ENCODE measurements around the gene REPS1. TPM values are rescaled to one million over a fixed set of nuclear protein-coding genes. Genes with fewer than 3 reads are reported as not detected.

REPS1 gene
- total RNA-seq, 1 experiment from 2014 or later: 27.4 TPM

- no peaks in the 10 kb centered on the region for H3K27me3 ChIP-seq (ENCODE audit: low read length)
- intact Hi-C loops (cut with micrococcal nuclease): loop anchor here (5.0 kb wide), 1 partner anchor 154 kb away; no protein-coding TSS in a partner anchor
- peak overlapping the region; percentile 85 for H3K27ac ChIP-seq (ENCODE audit: low read length)
- ChIA-PET CTCF (interaction anchor here (0.6 kb wide), 1 partner anchor 155 kb away, joined by 7 read pairs; no protein-coding TSS in a partner anchor), POLR2A (ENCODE audit: unreplicated experiment) (no interaction called here)
- DNase-seq (peak; percentile 81), ATAC-seq (peak; percentile 72)
- no peak overlapping the region for H3K4me3 ChIP-seq (ENCODE audit: low read length)
- H4K20me1 ChIP-seq (ENCODE audit: low read length): peaks cover 19% of the 10 kb centered on the region
- H3F3A ChIP-seq (ENCODE audit: low read length, unreplicated experiment): peaks cover 11% of the 10 kb centered on the region
- H3K9me3 ChIP-seq (ENCODE audit: low read length): no peaks in the 10 kb centered on the region
- no peak overlapping the region for H3K9ac ChIP-seq (ENCODE audit: low read length)
- H3K9me2 ChIP-seq (replicated peaks; ENCODE audit: low read length): no peaks in the 10 kb centered on the region
- no TSS peak for BruUV-seq (replicated peaks)
- peaks cover 52% of the 10 kb centered on the region for H3K4me1 ChIP-seq (ENCODE audit: insufficient read depth, low read length)
- H2AFZ ChIP-seq (ENCODE audit: low read length): no peak overlapping the region
- H3K36me3 ChIP-seq (ENCODE audit: low read depth, low read length): no peaks in the 10 kb centered on the region
- peaks cover 94% of the 10 kb centered on the region for H3K79me2 ChIP-seq (ENCODE audit: low read length)
- peak overlapping the region; percentile 85 for H3K4me2 ChIP-seq (ENCODE audit: low read length)
- no peak for TF ChIP-seq CTCF (conservative IDR thresholded peaks at IDR 0.05; ENCODE audit: low read depth, low read length)
- no peak for TF ChIP-seq EZH2 (IDR thresholded peaks at IDR 0.05; ENCODE audit: low read length, unreplicated experiment)
- no peak for TF ChIP-seq EZH2phosphoT487 (IDR thresholded peaks at IDR 0.05; ENCODE audit: borderline replicate concordance, low read length)
These were observed 17.1 kb downstream of the REPS1 start for GRCh38 chr6:138970856-138971425.

GRCh38 chr6:138970159-138970558 is 17.9 kb downstream of the REPS1 start:
- ChIA-PET POLR2A (ENCODE audit: unreplicated experiment) (no interaction called here), CTCF (no interaction called here)
- no peaks in the 10 kb centered on the region for H3K27me3 ChIP-seq (ENCODE audit: low read length)
- H2AFZ ChIP-seq (ENCODE audit: low read length): no peak overlapping the region
- no peak overlapping the region for H3K9ac ChIP-seq (ENCODE audit: low read length)
- H3K4me2 ChIP-seq (ENCODE audit: low read length): peak overlapping the region; percentile 85
- no peaks in the 10 kb centered on the region for H3K36me3 ChIP-seq (ENCODE audit: low read depth, low read length)
- TF ChIP-seq EZH2phosphoT487 (IDR thresholded peaks at IDR 0.05; ENCODE audit: borderline replicate concordance, low read length) (no peak), CTCF (conservative IDR thresholded peaks at IDR 0.05; ENCODE audit: low read depth, low read length) (no peak)
- no peak overlapping the region for H3K4me3 ChIP-seq (ENCODE audit: low read length)
- DNase-seq (peak; percentile 13), ATAC-seq (no peak)
- H3K27ac ChIP-seq (ENCODE audit: low read length): peak overlapping the region; percentile 66
- BruUV-seq (replicated peaks): no TSS peak
- no peaks in the 10 kb centered on the region for H3K9me3 ChIP-seq (ENCODE audit: low read length)
- intact Hi-C loops (cut with micrococcal nuclease): loop anchor here (5.0 kb wide), 1 partner anchor 153 kb away; no protein-coding TSS in a partner anchor
- H3K9me2 ChIP-seq (replicated peaks; ENCODE audit: low read length): no peaks in the 10 kb centered on the region
- peaks cover 11% of the 10 kb centered on the region for H3F3A ChIP-seq (ENCODE audit: low read length, unreplicated experiment)
- peaks cover 52% of the 10 kb centered on the region for H3K4me1 ChIP-seq (ENCODE audit: insufficient read depth, low read length)
- peaks cover 94% of the 10 kb centered on the region for H3K79me2 ChIP-seq (ENCODE audit: low read length)
- peaks cover 19% of the 10 kb centered on the region for H4K20me1 ChIP-seq (ENCODE audit: low read length)

GRCh38 chr6:138966870-138967269 is 21.2 kb downstream of the REPS1 start:
- Histone ChIP-seq H3K36me3 (ENCODE audit: low read depth, low read length) (no peaks in the 10 kb centered on the region), H2AFZ (ENCODE audit: low read length) (no peak overlapping the region), H3K9ac (ENCODE audit: low read length) (no peak overlapping the region), H3K79me2 (ENCODE audit: low read length) (peaks cover 92% of the 10 kb centered on the region), H3K27ac (ENCODE audit: low read length) (no peak overlapping the region), H3F3A (ENCODE audit: low read length, unreplicated experiment) (no peaks in the 10 kb centered on the region), H3K9me2 (replicated peaks; ENCODE audit: low read length) (no peaks in the 10 kb centered on the region), H3K27me3 (ENCODE audit: low read length) (no peaks in the 10 kb centered on the region), H3K9me3 (ENCODE audit: low read length) (no peaks in the 10 kb centered on the region), H3K4me2 (ENCODE audit: low read length) (no peak overlapping the region), H3K4me3 (ENCODE audit: low read length) (no peak overlapping the region), H3K4me1 (ENCODE audit: insufficient read depth, low read length) (peaks cover 20% of the 10 kb centered on the region), H4K20me1 (ENCODE audit: low read length) (peaks cover 4% of the 10 kb centered on the region; the same call in 1 of the 2 replicates)
- no peak for TF ChIP-seq EZH2phosphoT487 (IDR thresholded peaks at IDR 0.05; ENCODE audit: borderline replicate concordance, low read length)
- TF ChIP-seq CTCF (conservative IDR thresholded peaks at IDR 0.05; ENCODE audit: low read depth, low read length): no peak
- no peak for TF ChIP-seq EZH2 (IDR thresholded peaks at IDR 0.05; ENCODE audit: low read length, unreplicated experiment)
- no peak for ATAC-seq
- no peak for DNase-seq
- ChIA-PET POLR2A (ENCODE audit: unreplicated experiment) (no interaction called here), CTCF (no interaction called here)
- BruUV-seq (replicated peaks): no TSS peak
- intact Hi-C loops (cut with micrococcal nuclease): no loop called here

Measured in PC-3 (cell line).